DOHH2 (cell line): ENCODE data around the gene FDXR.
A peak's percentile ranks its signal among the peaks of the same experiment; 100 is the strongest.

Experiments used
- H3F3A ChIP-seq: fragments of 200-600 bp; sonication (generic), shearing (Covaris generic); 2 replicates; pipeline ENCODE4 v1.6.0; 2016; ENCODE audit warnings: antibody characterized with exemption, mild to moderate bottlenecking; ENCODE audit not compliant: control insufficient read depth, insufficient read depth
- H3K27ac ChIP-seq: fragments of 200-600 bp; sonication (generic); 2 replicates; pipeline ENCODE4 v1.5.1; 2014; ENCODE audit warnings: low read depth, mild to moderate bottlenecking, low read length, moderate library complexity
- H3K27me3 ChIP-seq: fragments of 200-600 bp; sonication (generic); 2 replicates; pipeline ENCODE4 v1.6.1; 2014; ENCODE audit warnings: mild to moderate bottlenecking, low read length, mixed read lengths; ENCODE audit not compliant: control insufficient read depth
- H3K36me3 ChIP-seq: fragments of 200-600 bp; sonication (generic); 2 replicates; pipeline ENCODE4 v1.6.1; 2014; ENCODE audit warnings: mild to moderate bottlenecking, low read length, moderate library complexity, mixed read lengths; ENCODE audit not compliant: control insufficient read depth
- H3K4me1 ChIP-seq: fragments of 200-600 bp; sonication (generic); 2 replicates; pipeline ENCODE4 v1.6.1; 2014; ENCODE audit warnings: mild to moderate bottlenecking, low read length, mixed read lengths; ENCODE audit not compliant: control insufficient read depth
- H3K4me2 ChIP-seq: fragments of 200-600 bp; sonication (generic); 2 replicates; pipeline ENCODE4 v1.6.0; 2014; ENCODE audit warnings: mild to moderate bottlenecking, low read length, moderate library complexity
- H3K4me3 ChIP-seq: fragments of 200-600 bp; sonication (generic); 2 replicates; pipeline ENCODE4 v1.5.1; 2014; ENCODE audit warnings: mild to moderate bottlenecking, low read length, mixed read lengths
- H3K79me2 ChIP-seq: fragments of 200-600 bp; sonication (generic); 2 replicates; pipeline ENCODE4 v1.6.1; 2014; ENCODE audit warnings: mild to moderate bottlenecking, low read length, mixed read lengths; ENCODE audit not compliant: control insufficient read depth
- H3K9me2 ChIP-seq: fragments of 200-600 bp; sonication (generic); replicated peaks from 2 replicates; pipeline ENCODE4 v1.6.1; 2014; ENCODE audit warnings: mild to moderate bottlenecking, low read length, mixed read lengths; ENCODE audit not compliant: control insufficient read depth
- H3K9me3 ChIP-seq: fragments of 200-600 bp; sonication (generic); 2 replicates; pipeline ENCODE4 v1.6.1; 2014; ENCODE audit warnings: antibody characterized with exemption, low read length, mixed read lengths; ENCODE audit not compliant: control insufficient read depth, insufficient read depth
- H4K20me1 ChIP-seq: fragments of 200-600 bp; sonication (generic); 2 replicates; pipeline ENCODE4 v1.6.0; 2014; ENCODE audit warnings: low read depth, mild to moderate bottlenecking, antibody characterized with exemption, low read length, moderate library complexity; ENCODE audit not compliant: control insufficient read depth, insufficient read depth
- EZH2phosphoT487 ChIP-seq: fragments of 200-600 bp; sonication (generic); IDR thresholded peaks from 2 replicates; pipeline ENCODE4 v1.6.1; 2017; ENCODE audit warnings: borderline replicate concordance, mild to moderate bottlenecking, antibody characterized with exemption, low read length, moderate library complexity, mixed read lengths
- TF ChIP-seq, protein P1 (sequence below): fragments of 200-600 bp; sonication (generic); IDR thresholded peaks from one replicate; pipeline ENCODE4 v1.5.1; 2014; ENCODE audit warnings: antibody characterized with exemption, mild to moderate bottlenecking, low read depth, low read length; ENCODE audit not compliant: poor library complexity, severe bottlenecking

The FDXR gene

DNA sequence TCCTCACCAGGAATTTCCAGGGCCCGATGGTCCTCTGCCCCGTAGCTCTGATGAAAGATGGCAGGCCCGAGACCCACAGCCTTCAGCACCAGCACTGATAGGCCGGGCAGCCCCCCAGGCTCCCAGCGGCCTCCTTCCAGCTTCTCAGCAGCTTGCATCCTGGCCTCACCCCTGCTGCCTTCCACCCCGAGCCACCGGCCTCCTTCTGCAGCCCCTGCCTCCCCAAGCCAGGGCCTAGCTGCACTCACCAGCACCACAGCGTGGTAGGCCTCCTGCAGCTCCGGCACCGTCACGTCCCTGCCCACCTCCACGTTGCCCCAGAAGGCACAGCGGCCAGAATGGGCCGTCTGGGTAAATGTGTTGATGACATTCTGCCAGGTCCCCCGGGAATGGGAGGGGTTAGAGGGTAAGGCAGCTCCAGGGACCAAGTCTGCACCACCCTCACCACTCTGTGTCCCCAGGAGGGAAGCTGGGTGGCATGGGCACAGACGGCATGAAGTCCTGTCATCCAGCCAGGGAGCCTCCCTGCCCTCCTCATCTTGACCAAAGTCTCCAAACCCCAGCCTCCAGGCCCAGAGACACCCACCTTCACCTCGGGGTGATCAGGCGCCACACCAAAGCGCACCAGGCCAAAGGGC, 6.5 kb downstream of the FDXR start:
- H3K9me2 ChIP-seq = no peaks in the 10 kb centered on the region
- H3K36me3 ChIP-seq = no peaks in the 10 kb centered on the region
- no peak overlapping the region for H3K4me2 ChIP-seq
- TF ChIP-seq, protein P1, sequence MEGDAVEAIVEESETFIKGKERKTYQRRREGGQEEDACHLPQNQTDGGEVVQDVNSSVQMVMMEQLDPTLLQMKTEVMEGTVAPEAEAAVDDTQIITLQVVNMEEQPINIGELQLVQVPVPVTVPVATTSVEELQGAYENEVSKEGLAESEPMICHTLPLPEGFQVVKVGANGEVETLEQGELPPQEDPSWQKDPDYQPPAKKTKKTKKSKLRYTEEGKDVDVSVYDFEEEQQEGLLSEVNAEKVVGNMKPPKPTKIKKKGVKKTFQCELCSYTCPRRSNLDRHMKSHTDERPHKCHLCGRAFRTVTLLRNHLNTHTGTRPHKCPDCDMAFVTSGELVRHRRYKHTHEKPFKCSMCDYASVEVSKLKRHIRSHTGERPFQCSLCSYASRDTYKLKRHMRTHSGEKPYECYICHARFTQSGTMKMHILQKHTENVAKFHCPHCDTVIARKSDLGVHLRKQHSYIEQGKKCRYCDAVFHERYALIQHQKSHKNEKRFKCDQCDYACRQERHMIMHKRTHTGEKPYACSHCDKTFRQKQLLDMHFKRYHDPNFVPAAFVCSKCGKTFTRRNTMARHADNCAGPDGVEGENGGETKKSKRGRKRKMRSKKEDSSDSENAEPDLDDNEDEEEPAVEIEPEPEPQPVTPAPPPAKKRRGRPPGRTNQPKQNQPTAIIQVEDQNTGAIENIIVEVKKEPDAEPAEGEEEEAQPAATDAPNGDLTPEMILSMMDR = no peak
- TF ChIP-seq EZH2phosphoT487 = no peak
- H4K20me1 ChIP-seq = no peaks in the 10 kb centered on the region
- H3K4me1 ChIP-seq = no peaks in the 10 kb centered on the region; the same call in 1 of the 2 replicates
- H3K4me3 ChIP-seq = no peak overlapping the region
- H3K27ac ChIP-seq = no peak overlapping the region
- no peaks in the 10 kb centered on the region for H3K79me2 ChIP-seq
- 0 out of 2 replicates have a peak, but pooled peaks cover 2% of the 10 kb centered on the region for H3F3A ChIP-seq
- H3K9me3 ChIP-seq = no peaks in the 10 kb centered on the region
- H3K27me3 ChIP-seq = peaks cover 4% of the 10 kb centered on the region

DNA sequence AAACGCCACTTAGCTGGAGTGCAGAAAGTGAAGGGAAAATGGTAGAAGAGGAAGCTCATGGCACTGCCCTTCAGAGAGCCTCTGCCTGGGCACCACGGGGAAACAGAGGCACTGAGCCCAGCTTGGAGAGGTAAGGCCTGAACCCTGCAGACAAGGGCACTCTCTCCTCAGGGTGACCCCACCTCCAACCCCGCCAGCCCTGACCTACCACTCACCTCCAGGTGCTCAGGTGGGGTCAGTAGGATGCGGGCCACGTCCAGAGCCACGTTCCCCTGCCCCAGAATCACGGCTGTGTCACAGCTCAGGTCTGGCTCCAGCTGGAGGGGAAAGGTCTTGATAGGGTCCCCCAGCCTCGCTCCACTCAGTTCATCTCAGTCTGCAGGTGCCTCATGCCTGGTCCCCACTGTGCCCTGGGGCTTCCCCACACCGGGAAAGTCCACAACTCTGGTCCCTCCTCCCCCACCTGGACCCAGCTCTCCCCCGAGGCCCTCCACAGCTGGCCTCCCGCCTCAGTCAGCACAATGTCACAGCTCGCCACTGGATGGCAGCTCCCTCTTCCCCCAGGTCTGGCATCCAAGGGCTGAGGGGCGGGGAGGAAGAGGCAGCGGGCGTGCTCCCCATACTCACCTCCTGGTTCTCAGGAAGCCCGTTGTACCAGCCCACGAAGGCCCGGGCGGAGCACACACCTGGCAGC, 7.1 kb downstream of the FDXR start:
- Histone ChIP-seq H3K4me2 (no peak overlapping the region), H3K27ac (no peak overlapping the region), H3K4me1 (peaks cover under 1% of the 10 kb centered on the region; the same call in 1 of the 2 replicates), H3K9me3 (no peaks in the 10 kb centered on the region), H3K36me3 (no peaks in the 10 kb centered on the region), H3K4me3 (no peak overlapping the region), H3F3A (0 out of 2 replicates have a peak, but pooled peaks cover 2% of the 10 kb centered on the region), H3K9me2 (no peaks in the 10 kb centered on the region), H4K20me1 (no peaks in the 10 kb centered on the region), H3K27me3 (peaks cover 10% of the 10 kb centered on the region), H3K79me2 (no peaks in the 10 kb centered on the region)
- no peak for TF ChIP-seq EZH2phosphoT487
- TF ChIP-seq, protein P1 = no peak

- Histone ChIP-seq H3K27ac (no peak overlapping the region), H3F3A (0 out of 2 replicates have a peak, but pooled peaks cover 2% of the 10 kb centered on the region), H3K4me3 (no peak overlapping the region), H3K4me2 (no peak overlapping the region), H3K4me1 (peaks cover 7% of the 10 kb centered on the region), H3K79me2 (no peaks in the 10 kb centered on the region), H4K20me1 (no peaks in the 10 kb centered on the region), H3K27me3 (peaks cover 17% of the 10 kb centered on the region), H3K36me3 (no peaks in the 10 kb centered on the region), H3K9me3 (no peaks in the 10 kb centered on the region), H3K9me2 (no peaks in the 10 kb centered on the region)
- no peak for TF ChIP-seq EZH2phosphoT487
- TF ChIP-seq, protein P1 = peak; percentile 96
Measured at GRCh38 chr17:74864866-74865395, 7.9 kb downstream of the FDXR start.
